HTERT RPE-1 (cell line): ENCODE measurements around the gene HTRA3.

Source experiments
- in situ Hi-C: fragments of 300-500 bp; cut with MboI; formaldehyde crosslinking; loops from 4 replicates; pipeline ENCODE4 v1.14.3; 2020; ENCODE audit warnings: low sequenced_read_pairs

HTRA3 gene

DNA sequence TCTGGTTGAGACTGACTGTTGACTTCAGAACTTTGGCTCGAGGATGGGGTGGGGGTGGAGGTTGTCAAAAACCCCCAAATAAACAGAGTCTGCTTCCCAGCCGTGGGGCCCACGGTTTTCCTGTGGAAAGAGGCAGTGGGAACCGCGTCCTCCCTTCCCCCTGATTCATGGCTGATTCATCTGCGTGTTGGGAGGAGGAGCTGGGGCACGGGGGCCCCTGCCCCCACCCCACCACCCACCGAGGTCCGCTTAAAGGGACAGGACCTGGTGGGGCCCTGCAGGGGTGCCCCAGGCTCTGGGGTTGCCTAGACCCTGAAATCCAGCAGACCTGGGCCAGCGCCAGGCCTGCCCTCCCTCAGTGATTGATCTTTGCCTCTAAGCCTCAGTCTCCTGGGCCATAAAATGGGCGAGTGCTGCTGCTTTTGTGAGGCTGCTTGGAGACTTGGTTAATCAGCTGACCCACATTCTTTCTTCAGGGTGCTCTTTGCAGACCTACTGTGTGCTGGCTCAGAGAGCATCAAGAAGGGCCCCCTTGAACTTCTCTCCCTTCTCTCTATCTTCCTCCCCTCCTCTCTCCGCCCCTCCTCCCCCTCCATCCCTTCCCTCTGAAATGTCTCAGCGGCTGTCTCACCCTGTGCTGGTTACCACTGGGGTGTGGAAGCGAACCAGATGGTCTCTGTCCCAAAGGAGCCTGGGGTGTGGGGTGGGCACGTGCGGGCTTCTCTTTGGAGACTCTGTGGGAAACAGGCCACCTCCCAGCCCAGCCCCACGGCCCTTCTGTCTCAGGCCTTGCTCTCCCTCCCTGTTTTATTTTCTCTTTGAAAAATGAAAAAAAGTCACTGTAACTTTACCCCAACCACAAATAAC, 9.1 kb downstream of the HTRA3 start:
- in situ Hi-C loops, result no loop called here

DNA sequence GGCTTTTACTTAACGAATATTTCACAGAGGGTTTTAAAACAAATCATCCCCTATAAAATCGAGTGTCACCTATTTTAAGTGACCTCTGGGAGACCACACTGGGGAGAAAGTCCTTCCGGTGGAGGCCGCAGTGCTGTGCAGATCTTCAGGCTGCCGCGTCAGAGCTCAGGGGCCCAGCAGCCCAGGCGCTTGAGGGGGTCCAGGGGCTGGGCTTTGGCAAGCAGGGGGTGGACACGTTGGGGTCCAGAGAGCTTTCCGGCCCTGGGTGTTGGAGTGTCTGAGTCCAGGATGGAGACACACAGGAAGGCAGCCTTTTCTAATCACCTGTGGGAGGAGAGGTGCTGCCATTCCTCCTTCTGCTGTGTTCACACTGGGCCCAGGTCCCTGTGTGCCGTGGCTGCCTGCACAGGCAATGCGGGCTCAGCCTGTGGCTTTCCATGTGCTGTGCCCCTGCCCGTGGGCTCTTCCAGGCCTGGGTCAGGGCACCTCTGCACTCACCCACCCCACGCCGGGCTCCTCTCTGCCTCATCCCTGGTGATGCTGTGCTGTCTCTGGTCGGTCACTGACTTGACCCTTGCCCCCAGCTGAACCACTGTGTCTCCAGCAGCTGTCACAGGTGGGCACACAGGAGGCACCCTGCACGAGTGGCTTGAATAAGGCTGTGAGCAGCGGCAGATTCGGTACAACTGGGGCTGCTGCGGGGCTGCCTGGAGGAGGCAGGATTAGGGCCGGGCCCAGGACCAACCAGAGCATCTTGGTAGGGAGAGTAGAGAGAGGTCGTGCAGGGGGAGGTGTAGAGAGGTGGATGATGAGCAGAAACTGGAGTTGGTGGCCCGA, 10.0 kb downstream of the HTRA3 start:
- in situ Hi-C loops, result no loop called here

DNA sequence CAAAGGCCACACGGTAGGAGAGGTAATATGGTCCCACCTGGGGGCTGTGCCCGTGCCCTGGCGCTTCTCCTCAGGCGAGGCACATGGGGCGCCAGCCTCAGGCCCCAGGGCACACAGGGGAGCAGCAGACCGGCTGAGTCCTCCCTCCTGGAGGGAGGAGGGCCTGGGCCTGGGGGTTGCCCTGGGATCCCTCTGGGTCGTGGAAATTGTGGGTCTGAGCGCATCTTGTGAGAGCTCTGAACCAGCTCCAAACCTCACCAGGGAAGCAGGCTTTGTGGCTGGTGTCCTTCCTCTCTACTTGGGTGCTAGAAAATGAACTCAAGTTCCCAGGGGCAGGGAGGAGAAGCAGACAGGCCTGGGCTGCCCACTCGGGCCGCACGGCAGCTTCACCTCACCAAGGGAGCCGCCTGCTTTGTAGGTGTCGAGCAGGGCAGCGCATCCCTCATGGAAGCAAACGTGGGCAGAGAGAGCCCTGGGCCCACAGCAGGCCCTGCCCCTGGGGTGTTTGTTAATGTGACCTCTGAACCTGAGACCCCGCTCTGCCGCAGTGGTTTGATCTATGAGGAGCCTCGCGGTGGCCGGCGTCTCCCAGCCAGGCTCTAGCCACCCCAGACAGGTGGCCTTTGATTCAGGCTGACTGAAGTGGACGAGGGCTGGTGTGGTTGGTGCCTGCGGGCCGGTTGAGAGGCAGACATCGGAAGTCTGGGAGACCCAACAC, 10.8 kb downstream of the HTRA3 start:
- in situ Hi-C loops, result no loop called here

DNA sequence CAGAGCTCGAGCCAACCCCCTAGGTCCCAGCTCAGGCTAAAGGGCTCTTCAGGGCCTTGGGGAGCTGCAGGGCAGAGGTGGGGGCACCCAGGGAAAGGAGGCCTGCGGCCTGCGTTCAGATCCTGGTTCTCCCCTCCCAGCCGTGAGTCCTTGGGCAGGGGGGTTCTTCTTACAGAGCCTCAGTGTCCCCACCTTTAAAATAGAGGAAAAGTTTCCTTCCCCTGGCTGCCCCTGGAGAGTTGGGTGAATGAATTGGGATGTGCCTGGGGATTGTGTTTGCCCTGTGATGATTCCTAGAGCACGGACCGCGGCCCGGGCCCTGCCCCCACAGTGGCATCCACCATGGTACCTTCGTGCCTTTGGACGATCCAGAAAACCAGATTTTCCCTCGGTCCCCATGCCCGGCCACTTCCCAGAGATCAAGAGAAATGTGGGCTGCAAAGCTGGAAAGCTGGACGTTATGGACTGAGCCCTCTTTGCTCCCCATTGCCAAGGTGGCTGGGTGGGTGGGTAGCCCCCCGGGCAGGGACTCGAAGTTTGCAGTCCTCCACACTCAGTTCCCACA, 11.4 kb downstream of the HTRA3 start:
- in situ Hi-C loops, result no loop called here

DNA sequence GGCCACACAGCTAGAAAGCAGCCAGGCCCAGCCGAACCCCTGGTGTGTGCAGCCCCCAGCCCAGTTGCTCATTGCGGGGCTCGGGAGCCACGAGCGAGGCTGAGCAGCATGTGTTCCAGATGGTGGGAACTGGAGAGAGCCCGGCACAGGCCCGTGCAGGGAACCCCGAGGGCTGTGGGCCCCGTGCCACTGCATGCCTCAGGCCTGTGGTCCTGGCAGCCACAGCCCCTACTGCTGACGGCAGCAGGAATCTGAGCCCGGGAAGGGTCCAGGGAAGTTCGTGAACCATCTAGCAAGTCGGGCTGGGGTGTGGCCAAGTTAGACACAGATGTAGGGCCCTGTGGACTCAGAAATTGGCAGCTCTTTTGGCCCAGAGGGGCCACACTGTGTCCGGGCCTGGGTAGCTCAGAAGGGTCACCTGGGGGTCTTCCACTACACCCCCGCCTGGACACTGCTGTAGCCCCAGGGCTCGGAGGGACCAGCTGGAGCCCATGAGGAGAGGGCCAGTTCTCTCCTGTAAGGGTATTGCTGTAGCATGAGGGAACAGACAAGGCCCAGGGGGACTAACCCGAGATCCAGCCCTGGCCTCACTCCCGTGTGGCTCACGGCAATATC, 12.1 kb downstream of the HTRA3 start:
- in situ Hi-C loops, result no loop called here

DNA sequence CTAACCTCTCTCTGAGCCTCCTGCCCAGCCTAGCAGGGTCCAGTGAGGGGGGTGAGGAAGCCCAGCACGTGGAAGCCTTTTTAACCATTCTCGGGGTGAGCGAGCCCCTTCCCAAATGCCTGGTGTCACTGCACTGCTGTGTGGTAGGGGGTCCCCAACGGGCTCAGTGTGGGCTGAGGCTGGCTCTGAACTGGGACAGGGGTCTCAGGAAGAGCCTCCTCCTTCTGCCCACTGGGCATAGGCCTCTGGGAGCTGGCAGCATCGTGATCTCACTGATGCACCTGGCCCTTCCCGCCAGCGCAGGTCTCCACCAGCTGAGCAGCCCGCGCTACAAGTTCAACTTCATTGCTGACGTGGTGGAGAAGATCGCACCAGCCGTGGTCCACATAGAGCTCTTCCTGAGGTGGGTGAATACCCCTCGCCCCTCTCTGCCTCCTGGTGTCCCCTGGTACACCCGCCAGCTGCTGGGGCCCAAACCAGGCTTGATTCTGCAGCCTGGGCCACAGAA, 12.6 kb downstream of the HTRA3 start:
- in situ Hi-C loops, result no loop called here

DNA sequence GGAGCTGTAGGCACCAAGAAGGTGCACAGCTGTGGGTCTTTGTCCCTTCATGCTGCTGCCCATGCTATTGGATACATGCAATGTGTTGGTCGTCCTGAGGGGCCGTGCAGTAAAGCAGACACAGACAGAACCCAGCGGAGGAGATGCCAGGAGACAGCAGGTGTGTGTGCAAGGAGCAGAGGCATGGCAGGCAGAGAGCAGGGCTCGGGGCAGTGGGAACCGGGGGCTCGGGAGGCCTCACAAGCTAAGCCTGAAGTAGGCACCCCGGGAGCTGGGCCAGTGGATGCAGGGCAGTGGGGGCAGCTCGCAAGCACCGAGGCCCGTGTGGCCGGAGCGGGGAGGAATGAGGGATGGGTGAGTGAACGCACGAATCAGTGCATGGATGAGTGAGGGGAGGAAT, 13.2 kb downstream of the HTRA3 start:
- in situ Hi-C loops, result no loop called here

DNA sequence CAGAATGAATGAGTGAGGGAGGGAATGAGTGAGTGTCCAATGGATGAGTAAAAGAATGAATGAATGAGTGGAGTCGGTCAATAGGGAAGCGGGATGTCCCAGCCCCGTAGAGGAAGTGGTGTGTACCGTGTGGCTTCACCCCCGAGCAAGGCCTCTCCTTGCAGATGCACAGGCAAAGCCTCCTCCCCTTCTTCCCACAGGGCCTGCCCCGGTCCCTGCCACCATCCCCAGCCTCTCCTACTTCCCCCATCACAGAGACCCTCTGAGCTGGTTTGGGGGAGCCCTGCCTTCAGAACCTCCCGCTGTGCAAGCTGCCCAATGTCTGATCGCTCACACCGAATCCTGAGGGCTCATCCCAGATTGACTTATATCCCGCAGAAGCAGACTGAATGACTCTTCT, 13.6 kb downstream of the HTRA3 start:
- in situ Hi-C loops, result no loop called here

DNA sequence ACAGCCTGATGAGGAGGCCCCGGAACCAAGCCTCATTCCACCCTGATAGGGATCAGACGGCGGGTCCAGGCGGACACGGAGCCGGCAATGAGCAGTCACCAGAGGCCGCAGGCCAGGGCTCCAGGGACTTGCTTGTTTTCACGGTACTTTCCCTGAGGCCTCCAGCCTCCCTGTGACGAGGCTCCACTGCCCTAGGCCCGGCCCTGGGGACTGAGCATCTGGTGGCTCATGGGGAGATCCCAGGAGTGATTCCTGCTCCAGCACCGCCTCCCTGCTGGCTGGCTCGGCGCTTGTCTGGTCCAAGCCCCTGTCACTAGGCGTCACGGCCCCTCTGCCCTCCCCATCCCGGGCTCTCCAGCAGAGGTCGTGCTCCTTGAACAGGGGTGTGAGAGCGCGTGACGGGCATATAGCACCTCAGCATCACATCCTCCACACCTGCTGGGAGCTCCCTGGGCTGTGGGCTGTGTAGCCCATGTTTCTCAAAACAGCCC, 14.1 kb downstream of the HTRA3 start:
- in situ Hi-C loops, result no loop called here

DNA sequence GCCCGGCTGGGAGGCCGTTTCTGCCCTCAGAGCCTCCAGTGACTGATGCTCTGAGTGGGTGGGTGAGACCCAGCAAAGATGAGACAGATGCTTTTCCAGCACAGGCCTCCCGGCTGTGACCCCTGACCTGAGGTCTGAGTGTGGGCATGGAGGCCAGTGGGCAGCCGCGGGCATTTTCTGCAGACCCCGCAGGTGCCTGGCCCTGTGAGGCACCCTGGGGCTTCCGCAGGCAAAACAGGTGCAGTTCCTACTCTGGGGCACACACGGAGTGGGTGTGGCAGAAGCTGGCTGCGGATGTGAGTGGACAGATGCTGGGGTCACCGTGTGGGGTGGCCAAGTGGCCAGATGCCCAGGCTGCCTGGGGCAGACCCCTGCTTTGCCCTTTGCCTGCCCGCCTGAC, 14.8 kb downstream of the HTRA3 start:
- in situ Hi-C loops, result no loop called here

DNA sequence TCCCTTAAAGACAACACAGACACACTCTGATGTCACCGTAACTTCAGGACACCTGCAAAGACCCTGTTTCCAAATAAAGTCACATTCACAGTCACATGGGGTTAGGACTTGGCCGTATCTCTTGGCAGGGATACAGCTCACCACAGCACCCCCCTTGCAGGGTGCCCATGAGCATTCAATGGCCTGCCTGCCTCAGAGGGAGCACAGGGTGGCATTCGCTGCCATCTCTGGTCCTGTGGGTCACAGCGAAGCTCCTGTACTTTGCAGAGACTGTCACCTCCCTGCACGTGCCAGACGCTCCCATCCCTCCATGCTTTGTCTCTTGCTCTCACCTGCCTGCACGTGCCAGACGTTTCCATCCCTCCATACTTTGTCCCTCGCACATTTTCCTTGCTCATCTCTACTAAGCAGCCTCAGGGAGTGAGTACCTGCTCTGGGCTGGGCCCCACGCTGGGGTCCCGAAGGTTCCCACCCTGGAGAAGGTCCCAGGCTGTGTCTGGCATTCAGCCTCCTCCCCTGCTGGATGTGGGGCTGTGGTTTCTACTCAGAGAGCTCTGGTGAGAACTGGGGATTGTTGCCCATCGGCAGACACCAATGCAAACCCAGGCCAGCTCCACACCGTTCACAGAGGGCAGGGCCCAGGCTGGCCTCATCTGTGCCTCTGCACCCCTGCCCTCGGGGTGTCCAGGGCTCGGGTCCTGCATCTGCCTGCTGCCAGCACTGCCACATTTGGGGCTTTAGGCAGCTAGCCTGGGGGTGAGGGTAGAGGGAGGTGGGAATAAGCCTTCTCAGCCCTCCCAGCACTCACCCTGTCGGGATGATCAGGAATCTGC, 15.8 kb downstream of the HTRA3 start:
- in situ Hi-C loops, result no loop called here

DNA sequence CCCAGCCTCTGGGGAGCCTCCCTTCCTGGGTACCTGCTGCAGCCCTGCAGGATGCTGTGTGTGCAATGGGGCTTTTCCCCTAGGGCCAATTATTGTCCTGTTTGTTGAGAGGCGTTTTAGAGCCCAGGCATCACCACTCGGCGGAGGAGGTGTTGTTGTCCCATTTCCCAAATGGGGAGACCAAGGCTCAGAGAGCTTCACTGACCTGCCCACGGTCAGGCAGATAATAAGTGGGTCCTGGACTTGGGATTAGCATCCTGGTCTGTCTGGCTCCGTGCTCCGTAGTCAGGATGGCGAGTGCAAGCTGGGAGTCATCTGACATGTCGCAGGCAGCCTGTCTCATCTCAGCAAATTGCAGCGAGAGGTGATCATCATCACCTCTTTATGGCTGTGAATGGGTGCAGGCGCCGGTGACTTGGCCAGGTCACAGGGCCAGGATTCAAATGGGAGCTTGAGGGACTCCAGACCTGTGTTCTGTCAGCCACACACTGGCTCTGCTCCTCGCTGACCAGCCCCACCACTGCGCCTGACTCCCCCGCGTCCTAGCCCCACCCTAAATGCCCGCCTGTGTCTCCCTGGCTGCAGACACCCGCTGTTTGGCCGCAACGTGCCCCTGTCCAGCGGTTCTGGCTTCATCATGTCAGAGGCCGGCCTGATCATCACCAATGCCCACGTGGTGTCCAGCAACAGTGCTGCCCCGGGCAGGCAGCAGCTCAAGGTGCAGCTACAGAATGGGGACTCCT, 16.6 kb downstream of the HTRA3 start:
- in situ Hi-C loops, result no loop called here

DNA sequence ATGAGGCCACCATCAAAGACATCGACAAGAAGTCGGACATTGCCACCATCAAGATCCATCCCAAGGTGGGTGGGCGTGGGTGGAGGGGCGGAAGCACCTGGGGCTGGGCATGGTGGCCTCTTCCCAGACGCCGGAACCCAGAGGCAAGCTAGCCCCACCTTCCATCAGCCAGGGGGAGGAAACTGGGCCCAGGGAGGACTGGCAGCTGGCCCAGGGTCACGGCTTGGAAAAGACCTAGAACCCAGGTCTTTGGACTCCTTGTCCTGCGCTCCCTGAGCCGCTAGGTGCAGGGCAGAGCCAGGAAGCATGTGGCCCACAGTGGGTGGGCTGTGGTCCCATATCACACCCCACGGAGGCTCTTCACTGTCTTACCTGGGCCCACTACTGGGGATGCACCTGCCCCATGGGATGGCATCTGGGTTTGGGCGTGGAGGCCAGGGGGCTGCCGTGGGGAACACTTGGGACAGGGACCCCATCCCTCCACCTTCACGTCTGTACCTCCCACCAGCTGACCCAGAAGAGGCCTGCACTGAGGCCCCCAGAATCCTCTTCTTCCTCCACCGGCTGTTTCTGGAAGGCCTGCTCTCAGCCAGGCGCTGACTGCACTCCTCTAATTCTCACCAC, 17.3 kb downstream of the HTRA3 start:
- in situ Hi-C loops, result no loop called here

DNA sequence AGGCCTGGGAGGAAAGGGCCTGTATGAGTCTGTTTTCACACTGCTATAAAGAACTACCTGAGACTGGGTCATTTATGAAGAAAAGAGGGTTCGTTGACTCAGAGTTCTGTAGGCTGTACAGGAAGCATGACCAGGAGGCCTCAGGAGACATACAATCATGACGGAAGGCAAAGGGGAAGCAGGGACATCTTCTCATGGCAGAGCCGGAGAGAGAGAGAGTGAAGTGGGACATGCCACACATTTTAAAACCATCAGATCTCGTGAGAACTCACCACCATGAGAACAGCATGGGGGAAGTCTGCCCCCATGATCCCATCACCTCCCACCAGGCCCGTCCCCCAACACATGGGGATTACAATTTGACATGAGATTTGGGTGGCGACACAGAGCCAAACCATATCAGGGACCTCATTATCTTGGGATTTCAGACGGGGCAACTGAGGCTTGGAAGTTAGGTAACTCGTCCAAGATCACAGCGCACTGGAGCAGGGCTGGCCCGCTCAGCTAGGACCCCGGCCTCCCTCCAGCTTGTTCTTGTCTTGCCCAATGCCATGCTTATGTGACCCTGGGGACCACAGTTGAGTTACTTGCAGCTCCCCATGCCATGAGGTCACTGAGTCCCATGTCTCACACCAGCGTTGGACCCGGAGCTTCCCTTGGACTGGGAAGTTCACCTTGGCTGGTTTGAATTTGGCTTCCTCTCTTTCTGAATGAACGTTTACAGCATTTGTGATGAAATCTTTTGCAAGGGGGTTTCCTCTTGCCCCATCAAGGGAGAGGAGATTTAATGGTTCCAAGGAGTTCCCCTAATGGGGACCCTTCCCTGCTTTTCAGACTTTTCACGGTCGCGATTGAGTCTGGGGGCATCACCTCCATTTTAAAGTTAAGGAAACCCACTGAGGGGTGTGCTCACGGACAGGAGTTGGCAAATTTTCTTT, 18.1 kb downstream of the HTRA3 start:
- in situ Hi-C loops, result no loop called here

DNA sequence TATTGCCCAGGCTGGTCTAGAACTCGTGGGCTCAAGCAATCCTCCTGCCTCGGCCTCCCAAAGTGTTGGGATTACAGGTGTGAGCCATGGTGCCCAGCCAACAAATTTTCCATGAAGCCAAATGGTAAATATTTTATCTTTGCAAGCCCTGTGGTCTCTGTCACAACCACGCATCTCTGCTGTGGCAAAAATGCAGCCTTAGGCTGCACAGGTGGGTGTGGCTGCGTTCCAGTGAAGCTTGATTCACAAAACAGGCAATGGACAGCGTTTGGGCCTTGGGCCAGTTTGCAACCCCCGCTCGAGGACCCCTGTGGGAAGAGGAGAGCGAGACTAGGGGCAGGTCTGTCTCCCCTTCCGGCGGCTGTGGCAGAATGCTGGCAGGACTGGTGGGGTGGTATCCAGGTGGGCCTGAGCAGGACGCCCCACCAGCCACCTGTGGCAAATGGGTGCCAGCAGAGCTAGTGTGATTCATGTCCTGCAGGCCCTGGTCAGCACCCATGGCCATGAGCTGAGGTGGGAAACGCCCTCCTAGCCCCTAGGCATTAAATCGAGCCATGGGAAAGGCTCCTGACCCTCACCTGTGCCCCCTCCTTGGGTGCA, 19.7 kb downstream of the HTRA3 start:
- in situ Hi-C loops, result no loop called here

DNA sequence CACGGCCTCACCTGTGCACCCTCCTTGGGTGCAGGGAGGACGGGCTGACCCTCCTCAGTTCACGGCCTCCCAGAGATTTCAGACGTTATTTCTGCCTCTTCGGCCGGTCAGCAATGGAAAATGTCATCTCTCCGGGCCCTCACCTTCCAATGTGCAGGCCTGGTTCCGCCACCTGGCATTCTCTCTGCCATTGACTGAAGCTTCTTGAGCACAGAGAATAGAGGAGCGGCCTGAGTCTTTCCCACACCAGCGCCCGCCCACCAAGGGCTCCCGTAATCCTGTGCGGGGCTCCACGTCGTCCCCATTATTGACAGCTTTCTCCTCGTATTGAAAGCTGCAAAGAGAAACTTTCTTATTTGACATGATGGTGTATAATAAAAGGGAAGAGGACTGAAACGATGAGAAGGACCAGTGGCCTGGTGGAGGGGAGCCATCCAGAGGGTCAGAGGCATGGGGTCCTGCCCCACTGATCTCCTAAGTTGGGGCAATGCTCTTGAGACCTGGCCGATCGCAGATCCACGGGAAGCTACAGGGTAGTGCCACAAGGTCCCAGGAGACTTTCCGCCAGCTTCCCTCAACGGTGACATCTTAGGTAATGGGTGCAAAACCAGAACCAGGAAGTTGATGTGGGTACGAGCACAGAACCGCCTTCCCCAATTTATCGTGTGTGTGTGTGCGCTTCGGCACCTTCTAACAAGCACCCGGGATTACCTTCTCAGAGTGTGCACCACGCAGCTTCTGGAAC, 20.6 kb downstream of the HTRA3 start:
- in situ Hi-C loops, result no loop called here
